NCI-H460 (cell line): ENCODE data around the gene FRYL. TPM values are rescaled to one million over a fixed set of nuclear protein-coding genes. Genes with fewer than 3 reads are reported as not detected.

Experiments
- DNase-seq: peaks from one replicate; pipeline ENCODE4 v3.0.0-alpha.2; 2016; ENCODE audit warnings: low read depth; ENCODE audit errors: extremely low read depth
- total RNA-seq: library from RNA; depleted of rRNA; stranded (reverse); fragments of >200 nt; shearing (Covaris generic); gene quantifications from 2 replicates; pipeline ENCODE4 v1.2.3, GENCODE V29; 2014

The FRYL gene
- total RNA-seq, 1 experiment from 2014 or later: 31.0 TPM

GRCh38 chr4:48499551-48500066 lies 280.5 kb downstream of the FRYL start:
- DNase-seq: no peak

GRCh38 chr4:48498895-48499294 lies 281.2 kb downstream of the FRYL start:
- no peak for DNase-seq

- DNase-seq: no peak
Measured at GRCh38 chr4:48495941-48496340, 284.1 kb downstream of the FRYL start.

GRCh38 chr4:48493452-48494100 lies 286.5 kb downstream of the FRYL start:
- no peak for DNase-seq

- DNase-seq: no peak
Measured at GRCh38 chr4:48491514-48492176, 288.4 kb downstream of the FRYL start.

- DNase-seq: no peak
Measured at GRCh38 chr4:48490680-48491513, 289.2 kb downstream of the FRYL start.

- DNase-seq: no peak
Measured at GRCh38 chr4:48490012-48490679, 289.9 kb downstream of the FRYL start, which contains the start of gene ZAR1. Gene ZAR1 (plus strand): TSS chr4:48490252. CDS start chr4:48490292, 40 bp downstream.

- no peak for DNase-seq
Measured at GRCh38 chr4:48489683-48490011, 290.4 kb downstream of the FRYL start.

- DNase-seq: no peak
Measured at GRCh38 chr4:48484494-48485168, 295.4 kb downstream of the FRYL start.

GRCh38 chr4:48483777-48484493 lies 296.1 kb downstream of the FRYL start:
- DNase-seq: no peak

GRCh38 chr4:48483006-48483776 lies 296.9 kb downstream of the FRYL start, which contains the start of gene SLC10A4:
Gene SLC10A4 (plus strand): TSS chr4:48483343. CDS start chr4:48483562, 219 bp downstream.
- no peak for DNase-seq

- no peak for DNase-seq
Measured at GRCh38 chr4:48481581-48481980, 298.5 kb downstream of the FRYL start.

GRCh38 chr4:48478273-48478672 lies 301.8 kb downstream of the FRYL start:
- no peak for DNase-seq

GRCh38 chr4:48475770-48476169 lies 304.3 kb downstream of the FRYL start:
- no peak for DNase-seq

- DNase-seq: no peak
Measured at GRCh38 chr4:48472794-48473193, 307.3 kb downstream of the FRYL start.

GRCh38 chr4:48470570-48470969 lies 309.5 kb downstream of the FRYL start:
- DNase-seq: no peak

GRCh38 chr4:48470137-48470536 lies 309.9 kb downstream of the FRYL start:
- DNase-seq: no peak

- DNase-seq: no peak
Measured at GRCh38 chr4:48467891-48468290, 312.2 kb downstream of the FRYL start.

GRCh38 chr4:48467442-48467841 lies 312.6 kb downstream of the FRYL start:
- no peak for DNase-seq
